GM21526 (cell line): Measurements from ENCODE around the gene ADI1.
"Not testable (repeated sequence)": the region's sequence is repeated elsewhere in the genome, so short reads cannot be mapped to it uniquely, and the experiment has no call there.

Source experiments
- ATAC-seq: cut with Tn5 transposase; IDR thresholded peaks from one replicate; pipeline ENCODE4 v1.9.1; 2021; ENCODE audit warnings: moderate library complexity; ENCODE audit not compliant: unreplicated experiment, low FRiP score

The ADI1 gene

DNA sequence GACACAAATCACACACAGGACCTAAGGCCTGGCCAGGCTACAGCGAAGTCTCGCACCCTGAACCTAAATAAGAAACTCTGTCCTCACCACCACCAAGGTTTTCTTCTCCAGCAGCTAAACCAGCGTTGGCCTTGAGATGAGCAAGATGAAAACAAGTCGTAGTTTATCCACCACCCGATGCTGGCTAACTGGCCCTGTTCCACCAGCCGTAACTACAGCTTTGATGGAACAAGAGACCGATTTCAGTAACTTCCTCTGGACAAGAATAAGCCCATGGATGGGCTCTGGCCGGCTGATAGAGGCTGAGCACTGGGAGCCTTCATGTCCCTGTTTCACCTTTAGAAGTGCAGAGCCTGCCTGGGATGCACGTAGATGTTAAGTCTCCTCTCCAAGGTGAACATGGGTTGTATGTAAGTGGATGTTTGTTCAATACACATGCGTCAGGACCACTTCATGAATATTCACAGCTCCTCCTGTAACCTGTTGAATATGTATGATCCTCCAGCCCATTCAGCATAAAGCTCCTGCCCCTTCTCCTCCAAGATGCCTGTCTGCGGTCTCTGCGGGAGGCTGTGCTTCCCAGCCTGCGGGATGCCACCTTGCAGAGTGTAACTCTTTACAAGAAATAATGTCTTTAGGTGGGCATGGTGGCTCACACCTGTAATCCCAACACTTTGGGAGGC, 24.2 kb downstream of the ADI1 start:
- ATAC-seq = no peak

DNA sequence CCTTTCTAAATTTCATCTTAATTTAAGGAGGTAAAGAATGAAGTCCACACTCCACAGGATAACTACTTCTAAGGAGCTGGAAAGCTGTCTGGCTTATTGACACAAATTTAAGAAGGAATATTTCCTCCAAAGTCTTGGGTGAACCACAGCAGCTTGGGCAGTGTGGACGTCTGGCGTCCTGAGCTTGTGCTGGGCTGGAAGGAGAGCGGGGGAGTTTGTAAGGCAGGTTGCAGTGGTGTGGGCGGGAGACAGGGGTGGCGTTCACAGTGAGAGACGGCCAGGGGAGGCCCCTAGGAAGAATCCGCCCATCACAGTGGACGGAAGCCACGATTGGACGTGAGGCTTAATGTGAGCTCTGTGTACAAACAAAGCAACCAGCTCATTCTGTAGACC, 25.7 kb downstream of the ADI1 start:
- no peak for ATAC-seq

DNA sequence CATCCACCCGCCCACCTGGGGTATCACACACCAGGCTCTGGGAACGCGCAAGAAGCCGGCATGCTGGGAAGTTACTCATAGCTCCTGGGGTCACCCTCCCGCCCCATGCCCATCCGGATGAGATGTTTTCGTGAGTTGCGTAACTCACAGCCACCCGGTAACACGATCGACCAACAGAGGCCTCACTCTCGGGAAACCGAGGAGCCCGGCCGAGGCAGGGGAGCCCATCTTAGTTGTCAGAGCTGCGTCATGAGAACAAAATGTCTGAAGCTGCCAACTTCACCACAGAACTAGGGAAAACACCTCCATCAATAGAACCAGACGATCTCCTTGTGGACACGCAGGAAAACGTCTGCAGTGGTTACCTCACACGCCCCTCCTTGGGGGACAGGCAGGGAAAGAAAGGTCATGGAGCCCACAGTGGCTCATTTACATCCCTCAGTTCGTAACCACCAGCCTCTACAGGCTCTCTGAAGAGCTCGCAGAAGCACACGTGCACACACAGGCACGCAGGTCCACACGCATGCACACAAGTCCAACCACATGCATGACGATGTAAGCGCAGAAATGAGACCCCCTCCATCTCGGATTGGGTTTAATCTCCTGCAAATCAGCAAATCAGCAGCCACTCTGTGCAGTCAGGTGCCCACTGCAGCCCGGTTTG, 26.2 kb downstream of the ADI1 start:
- ATAC-seq = no peak

DNA sequence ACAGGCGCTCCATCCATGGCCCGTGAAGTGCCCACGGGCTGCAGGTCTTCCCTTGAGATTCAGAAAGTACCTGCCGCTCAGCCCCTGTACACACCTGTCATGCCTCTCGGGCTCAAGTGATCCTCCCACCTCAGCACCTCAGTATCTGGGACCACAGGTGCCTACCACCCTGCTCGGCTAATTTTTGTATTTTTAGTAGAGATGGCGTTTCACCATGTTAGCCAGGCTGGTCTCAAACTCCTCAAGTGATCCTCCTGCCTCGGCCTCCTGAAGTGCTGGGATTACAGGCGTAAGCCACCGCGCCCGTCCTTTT, 26.9 kb downstream of the ADI1 start:
- ATAC-seq = not testable (repeated sequence)

DNA sequence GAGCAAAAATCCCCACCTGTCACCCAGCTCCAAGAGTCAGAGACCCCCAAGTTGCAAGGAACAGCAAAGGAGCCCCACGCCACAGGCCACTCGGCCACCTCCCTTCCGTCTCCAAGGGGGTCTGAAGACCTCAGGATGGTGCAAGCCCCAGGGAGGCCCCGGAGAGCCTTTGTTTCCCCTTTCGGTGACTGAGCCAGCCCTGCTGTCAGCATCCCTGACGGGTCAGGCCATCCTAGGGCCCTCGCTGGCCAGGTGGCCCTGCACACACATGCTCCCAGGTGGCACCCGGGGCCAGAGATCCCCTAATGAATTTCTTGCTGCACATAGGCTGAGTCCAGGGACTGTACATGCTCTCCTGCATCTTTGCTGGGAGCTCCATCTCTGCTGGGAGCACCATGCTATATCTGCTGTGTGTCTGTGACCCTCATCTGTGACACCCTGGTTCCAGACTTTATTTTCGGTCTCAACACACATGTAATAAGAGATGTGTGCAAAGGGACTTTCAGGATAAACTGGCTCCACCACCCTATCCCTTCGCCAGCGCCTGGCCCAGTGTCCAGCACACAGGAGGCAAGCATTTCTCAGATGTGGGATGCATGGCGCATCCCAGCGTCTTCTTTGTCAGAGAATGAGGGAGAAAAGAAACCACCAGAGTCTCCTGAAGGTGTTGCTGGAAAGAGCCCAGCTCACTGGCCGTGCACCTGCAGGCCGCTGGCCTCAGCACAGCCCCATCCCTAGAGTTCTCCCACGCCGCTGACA, 27.4 kb downstream of the ADI1 start:
- no peak for ATAC-seq

DNA sequence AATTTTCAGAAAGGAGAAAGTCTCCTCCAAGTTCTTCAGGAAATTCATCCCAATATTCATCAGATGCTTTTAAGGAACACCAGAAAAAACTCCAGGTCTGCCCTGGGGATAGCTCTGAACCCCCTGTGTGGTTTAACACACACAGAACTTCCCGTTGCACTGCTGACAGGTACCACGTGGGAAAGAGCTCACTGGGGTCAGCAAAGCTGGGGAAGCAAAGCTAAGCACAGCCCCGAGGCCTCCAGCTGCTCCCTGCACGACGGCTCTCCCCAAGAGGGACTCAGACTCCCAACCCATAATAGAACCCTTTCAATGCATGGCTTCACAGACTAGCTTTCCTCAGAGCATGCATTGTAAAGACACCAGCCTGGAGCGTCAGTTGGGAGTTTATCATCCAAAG, 28.0 kb downstream of the ADI1 start:
- no peak for ATAC-seq

DNA sequence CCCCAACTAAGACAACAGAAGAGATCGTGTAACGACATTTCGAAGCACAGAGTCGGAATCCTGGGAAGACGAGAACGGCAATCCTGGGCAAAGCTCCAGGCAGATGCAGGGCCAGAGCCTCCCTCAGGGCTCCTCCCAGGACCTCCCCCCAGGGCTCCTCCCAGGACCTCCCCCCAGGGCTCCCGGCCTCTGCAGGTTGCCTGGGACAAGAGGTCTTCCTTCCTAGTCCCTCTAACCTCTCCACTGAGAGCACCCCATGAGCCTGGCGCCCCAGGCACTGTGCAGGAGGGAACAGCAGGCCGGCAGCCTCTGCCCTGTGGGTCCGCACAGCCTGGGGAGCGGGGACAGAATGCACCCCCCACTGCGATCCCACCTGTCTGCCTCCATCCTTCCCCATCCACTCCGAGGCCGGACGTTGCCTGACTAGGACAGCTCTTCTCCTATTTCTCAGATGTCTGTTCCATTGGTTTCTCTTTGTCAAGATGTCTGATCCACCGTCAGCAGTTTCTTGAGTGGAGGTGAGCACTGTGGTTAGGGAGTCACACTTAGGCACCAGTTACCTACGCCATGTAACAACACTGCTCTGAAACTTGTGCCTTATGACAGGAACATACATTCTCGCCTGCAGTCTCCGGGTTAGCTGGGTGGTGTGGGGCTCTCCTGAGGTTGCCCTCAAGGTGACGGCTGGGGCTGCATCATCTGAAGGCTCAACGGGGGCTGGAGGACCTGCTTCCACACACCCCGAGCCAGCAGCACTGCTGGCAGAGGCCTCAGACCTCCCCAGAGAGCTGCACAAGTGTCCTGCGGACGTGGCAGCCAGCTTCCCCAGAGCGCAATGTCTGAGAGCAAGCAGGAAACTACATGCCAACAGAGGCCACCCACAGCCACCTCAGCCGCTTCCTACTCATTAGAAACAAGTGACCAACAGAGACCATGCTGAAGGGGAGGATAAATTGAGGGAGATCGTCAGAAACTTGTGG, 28.9 kb downstream of the ADI1 start:
- ATAC-seq = no peak

DNA sequence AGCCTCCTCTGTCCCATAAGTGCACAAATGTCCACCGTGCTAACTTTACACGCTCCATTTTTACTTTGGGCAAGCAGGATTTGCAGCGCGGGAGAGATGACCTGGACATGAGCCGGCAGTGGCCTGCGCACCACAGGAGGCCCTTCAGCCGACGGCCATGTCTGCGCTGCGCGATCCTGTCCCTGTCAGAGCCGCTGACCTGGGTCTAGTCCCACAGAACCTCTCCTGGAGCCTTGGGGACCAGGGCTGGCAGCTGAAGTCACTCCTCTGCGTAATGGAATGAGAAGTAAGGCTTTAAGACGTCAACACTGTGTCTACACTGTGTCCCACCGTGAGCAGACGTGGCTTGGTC, 29.6 kb downstream of the ADI1 start:
- no peak for ATAC-seq

DNA sequence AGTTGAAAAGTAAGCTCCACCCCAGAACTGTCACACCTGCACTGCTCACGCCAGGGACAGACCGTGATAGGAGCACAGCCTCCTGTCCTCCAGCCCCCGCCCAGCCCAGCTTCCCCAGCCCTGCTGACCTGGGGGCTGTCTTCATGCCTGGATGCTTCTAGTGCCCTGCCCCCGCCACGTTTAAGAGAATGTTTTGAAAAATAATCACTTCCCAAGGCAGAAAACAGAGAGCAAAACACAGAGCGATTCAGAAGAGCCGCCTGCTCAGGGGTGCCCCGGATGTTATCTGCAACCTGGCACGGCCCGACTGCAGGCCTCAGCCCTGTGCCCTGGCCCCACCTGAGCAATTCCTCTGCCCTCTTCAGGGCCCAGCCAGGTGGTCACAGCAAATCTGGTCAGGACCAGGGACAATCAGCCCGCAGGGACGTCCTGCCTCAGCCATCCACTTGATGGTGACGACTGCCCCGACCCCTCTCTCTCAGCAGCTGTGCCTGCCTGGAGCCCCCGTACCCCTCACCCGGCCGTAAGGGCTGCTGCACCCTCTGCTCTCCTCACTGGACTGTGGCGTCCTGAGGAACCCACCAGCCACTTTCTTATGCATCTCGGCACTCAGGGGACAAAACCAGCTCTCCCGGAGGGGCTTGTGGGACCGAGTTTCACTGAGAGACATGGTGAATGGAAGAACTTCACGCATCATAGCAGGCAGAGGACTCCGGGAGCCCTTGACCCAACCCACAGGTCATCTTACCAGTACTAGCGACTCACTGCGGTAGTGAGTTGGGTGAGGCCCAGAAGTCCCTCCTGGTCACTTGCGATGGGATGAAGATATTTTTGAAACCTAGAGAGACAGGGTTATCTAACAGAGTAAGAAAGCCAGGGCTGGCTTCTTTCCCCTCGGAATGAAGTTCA, 30.2 kb downstream of the ADI1 start:
- ATAC-seq = no peak

DNA sequence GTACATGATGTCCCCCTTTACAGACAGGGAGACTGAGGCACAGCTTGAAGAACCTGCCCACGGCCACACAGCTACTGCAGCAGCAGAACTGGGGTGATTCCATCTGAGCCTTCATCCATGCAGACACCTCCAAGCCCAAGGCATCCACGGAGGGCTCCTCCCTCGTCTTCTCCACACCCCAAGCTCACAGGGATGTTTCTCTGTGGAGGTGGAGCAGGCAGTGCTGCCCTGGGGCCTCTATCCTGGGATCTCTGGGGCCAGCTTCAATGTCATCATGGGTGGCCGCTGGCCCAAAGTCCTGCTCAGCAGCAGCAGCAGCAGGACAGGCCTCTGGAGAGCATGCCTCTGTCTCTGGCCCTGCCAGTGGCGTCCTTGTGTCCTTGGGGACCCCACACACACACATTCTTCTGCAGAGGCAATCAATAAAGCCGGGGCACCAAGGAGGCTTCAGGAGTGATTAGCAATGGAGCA, 31.2 kb downstream of the ADI1 start:
- no peak for ATAC-seq

DNA sequence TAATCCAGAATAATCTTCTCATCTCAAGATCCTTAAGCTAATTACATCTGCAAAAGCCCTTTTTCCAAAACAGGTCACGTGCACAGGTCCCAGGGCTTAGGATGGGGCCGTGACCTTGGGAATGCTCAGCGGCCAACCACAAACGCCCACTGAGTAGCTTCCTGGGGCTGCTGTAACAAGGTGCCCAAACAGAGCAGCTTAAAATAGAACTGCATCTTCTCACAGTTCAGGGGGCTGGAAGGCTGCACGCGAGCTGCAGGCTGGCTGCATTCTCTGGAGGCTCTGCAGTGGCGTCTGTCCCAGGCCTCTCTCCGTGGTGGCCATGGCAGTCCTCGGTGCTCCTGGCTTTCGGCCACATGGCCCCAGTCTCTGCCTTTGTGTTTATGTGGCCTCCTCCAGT, 31.9 kb downstream of the ADI1 start:
- no peak for ATAC-seq

DNA sequence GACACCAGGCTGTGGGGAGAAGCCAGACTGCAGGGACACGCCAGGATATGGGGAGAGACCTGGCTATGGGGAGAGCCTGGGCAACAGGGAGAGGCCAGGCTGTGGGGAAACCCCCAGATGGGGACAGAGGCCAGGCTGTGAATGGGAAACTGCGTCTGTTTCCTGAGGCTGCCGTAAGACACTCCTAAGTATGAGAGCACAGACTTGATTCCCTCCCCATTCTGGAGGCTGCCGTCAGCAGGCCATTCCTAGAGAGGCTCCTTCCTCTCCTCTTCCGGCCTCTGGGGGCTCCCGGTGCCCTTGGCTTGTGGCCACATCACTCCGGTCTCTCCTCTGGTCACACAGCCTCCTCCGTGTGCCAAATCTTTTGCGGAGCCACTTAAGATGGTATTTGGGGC, 32.3 kb downstream of the ADI1 start:
- no peak for ATAC-seq

DNA sequence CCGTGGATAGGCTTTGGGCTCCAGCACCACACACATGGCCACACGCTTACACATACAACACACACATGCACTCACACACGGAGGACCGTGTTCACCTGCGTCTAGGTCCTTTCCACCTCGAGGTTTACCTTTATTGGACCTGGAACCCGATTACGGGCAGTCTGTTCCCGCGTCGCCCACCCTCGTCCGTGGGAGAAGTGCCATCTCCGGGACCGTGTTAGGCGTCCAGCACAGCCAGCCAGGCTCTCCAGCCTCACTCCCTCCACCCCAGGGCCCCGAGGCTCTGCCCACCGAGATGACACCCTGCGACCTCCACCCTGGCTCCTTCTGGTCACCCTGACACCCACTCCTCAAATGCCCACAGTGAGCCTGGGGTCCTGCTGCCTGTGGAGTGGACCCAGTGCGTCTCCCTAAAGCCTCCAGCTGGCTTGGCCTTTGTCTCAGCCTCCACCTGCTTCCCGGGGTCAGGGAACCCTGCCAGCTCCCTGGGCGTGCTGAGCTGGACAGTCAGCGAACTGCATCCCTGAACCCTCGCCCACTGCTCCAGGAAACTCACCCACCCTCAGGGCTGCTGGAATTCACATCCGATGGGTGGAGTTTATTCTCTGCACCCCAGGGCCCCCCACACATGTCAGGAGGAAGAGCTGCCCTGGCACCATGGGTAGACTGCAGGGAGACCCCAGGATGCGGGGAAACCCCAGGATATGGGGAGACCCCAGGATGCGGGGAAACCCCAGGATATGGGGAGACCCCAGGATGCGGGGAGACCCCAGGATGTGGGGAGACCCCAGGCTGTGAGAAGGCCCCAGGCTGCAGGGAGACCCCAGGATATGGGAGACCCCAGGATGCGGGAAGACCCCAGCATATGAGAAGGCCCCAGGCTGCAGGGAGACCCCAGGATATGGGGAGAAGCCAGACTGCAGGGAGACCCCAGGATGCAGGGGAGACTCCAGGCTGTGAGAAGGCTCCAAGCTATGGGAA, 33.0 kb downstream of the ADI1 start:
- no peak for ATAC-seq

DNA sequence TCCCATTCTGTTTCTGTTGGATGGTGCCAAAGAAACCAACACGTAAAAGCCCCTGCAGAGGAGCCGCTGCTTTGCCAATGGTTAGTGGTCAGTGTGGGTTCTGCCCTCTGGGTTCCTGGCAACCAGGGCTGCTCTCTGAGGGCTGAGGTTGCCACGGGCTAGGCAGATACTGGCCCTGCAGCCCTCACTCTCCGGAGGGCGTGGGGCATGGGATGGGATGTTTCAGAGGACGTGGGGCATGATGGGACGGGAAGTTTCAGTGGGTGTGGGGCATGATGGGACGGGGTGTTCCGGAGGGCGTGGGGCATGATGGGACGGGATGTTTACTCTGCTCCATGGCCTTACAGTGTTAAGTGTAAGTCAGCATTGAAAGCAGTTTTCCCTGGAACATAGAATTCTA, 34.2 kb downstream of the ADI1 start:
- ATAC-seq = no peak

DNA sequence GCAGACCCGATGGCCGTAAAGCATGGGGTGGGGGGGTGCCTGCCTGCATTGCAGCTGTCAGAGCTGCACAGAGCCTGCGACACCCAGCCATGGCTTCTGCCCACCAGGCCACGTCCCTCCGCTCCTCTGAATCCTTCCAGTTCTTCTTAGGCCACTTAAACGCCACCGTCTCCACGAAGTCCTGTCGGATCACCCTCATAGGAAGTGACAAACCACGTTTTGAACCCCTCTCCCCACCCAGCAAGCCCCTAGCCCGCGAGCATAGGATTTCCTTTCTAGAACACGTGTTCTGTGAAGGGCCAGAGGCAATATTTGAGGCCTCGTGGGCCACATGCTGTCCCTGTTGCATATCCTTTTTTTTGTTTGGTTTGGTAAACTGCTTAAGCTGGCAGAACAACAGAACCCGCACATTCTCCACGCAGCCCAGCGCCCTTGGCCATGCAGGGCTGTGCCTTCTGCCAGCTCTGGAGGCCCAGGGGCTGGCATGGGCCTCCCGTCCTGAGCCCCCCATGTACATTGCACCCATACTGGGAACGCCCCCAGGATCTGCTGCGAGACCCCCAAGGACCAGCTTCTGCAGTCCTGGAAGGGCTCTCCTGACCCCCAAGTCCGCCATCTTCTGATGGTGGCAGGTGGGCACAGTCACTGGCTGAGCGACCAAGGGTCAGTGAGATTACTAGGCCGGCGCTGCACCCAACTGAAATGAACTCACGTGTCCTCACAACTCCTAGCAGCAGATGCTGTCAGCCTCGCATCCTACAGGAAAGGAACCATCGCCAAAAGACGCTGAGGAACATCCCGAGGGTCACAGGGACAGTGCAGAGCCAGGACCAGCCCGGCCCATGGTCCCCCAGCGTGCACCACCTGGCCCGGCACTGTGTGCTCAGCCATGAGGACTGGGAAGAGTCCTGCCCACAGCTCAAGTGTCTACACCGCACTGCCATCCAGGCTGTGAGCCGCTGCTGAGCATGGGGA, 35.1 kb downstream of the ADI1 start:
- ATAC-seq = no peak

DNA sequence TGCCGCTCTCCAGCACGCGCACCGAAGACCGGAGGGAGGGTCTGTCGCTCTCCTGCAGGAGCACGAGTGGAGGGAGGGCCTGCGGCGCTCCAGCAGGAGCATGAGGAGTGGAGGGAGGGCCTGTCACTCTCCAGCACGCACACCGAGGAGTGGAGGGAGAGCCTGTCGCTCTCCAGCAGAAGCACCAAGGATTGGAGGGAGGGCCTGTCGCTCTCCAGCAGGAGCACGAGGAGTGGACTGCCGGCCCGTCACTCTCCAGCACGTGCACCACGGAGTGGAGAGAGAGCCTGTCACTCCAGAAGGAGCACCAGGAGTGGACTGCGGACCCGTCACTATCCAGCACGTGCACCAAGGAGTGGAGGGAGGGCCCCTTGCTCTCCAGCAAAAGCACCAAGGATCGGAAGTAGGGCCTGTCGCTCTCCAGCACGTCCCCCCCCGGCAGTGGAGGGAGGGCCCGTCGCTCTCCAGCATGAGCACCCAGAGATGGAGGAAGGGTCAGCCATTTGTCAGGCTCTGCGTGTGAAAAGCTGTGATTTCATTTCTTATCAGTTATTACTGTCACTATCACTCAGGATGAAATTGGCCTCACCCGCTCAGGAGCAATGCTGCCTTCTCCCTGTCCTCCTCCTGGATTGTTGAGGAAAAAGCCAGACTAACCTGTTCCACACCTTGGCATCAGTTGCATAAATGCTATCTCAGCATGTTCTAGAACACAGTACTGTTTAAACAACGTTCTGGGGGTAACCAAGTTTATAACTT, 35.9 kb downstream of the ADI1 start:
- ATAC-seq = no peak

DNA sequence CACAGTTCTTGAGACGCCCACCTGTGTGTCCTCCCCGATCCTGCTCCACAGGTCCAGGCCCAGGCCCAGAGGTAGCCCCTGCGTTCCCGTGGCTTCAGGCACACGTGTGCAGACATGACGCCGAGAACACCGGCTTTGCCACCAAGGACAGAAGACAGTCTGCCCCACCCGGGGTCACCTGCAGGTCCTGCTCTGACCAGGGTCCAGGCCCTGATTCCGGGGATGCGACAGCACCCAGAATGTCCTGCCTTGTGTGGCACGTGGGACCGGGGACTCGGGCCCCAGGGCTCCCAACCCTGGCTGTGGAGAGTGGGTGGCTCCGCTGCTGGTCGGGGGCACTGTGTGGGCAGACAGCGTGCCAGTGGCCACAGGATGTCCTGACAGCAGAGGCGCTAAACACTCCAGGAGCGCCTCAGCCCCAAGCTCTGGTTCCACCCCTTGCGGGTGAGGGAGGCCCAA, 36.9 kb downstream of the ADI1 start:
- ATAC-seq = no peak
